Measurements from ENCODE around the gene ONECUT1.

The ONECUT1 gene

DNA sequence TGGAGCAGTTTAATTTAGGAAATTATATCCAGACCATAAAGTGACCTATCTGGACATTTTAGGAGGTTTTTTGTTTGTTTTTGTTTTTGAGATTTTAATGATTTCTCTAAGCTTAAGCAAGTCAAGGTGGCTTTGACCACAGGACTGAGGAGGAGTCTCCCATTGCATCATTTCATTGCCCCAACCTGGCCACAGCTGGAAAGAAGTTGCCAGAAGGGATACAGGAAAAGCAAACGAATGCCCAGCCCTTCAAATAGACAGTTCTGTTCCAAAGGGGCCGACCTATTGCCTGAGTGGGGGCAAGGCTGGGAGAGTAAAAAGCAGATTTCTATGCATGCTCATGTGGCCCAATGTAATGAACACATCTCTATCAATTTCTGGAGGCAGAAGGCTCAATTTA is 12.0 kb upstream of the ONECUT1 start:
- POLR2A ChIA-PET (ENCODE audit: low non-redundant PET): no interaction called here
- DNase-seq (ENCODE audit: low spot score): no peak
- TF ChIP-seq, protein P1, sequence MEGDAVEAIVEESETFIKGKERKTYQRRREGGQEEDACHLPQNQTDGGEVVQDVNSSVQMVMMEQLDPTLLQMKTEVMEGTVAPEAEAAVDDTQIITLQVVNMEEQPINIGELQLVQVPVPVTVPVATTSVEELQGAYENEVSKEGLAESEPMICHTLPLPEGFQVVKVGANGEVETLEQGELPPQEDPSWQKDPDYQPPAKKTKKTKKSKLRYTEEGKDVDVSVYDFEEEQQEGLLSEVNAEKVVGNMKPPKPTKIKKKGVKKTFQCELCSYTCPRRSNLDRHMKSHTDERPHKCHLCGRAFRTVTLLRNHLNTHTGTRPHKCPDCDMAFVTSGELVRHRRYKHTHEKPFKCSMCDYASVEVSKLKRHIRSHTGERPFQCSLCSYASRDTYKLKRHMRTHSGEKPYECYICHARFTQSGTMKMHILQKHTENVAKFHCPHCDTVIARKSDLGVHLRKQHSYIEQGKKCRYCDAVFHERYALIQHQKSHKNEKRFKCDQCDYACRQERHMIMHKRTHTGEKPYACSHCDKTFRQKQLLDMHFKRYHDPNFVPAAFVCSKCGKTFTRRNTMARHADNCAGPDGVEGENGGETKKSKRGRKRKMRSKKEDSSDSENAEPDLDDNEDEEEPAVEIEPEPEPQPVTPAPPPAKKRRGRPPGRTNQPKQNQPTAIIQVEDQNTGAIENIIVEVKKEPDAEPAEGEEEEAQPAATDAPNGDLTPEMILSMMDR (conservative IDR thresholded peaks at IDR 0.05; ENCODE audit: low read depth): no peak
- no peak overlapping the region for H3K27ac ChIP-seq
- CTCF ChIA-PET: no interaction called here

DNA sequence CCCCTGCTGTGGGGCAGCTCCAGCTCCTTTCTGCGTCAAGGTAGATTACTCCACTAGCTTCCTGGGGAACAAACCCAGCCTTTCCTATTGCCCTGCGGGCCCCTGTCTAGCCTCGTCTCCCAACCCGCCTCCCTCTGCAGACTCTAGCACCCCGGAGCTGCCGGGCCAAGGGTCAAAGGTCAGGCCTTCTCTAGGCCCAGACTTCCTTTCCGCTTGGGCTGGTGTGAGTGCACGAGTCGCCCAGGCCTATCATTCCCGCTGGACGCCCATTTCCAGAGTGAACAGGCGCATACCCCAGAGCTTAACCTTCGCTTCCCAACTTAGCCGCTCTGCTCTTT is 11.6 kb upstream of the ONECUT1 start:
- ChIA-PET POLR2A (ENCODE audit: low non-redundant PET) (no interaction called here), CTCF (no interaction called here)
- no peak for DNase-seq (ENCODE audit: low spot score)
- no peak overlapping the region for H3K27ac ChIP-seq
- TF ChIP-seq, protein P1 (conservative IDR thresholded peaks at IDR 0.05; ENCODE audit: low read depth): no peak

DNA sequence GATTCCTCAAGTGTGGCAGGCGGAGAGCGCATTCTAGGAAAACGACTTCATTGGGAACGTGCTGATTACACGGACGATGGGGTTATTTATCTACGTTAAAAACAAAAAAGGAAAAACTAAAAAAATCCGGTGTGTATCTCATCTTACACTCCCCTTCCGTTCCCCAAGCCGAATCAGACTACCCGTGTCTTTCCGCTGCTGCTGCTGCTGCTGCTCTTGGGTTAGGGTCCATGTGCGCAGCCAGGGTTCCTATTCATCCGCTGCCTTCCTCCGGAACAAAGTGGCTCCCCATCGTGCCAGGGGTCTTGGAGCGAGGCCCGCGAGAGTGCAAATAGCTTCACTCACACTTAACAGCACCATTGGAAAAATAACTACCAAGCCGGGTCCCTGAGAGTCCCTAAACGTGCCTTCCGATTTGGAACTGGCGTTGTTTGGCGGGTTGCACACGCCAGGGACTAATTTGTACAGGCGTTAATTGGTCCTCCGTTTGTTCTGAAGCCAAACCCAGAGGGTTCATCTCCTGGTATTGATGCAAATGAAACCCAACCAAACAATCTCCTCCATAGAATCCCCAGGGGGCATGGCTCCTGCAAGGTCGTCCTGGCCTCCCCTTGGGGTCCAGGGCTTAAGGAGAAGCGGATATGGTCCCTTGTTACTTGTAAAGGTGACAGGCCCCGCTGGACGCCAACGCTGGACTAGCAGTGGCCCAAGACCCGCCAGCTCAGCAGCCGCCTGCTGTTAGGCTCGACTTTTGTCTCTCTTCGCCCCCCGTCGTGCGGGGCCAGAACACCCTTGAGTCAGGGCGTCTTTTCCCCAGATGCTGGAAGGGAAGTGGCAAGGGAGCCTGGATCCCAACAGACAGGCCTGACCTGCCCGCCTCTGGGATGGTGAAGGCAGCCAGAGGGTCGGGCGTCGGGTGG is 11.0 kb upstream of the ONECUT1 start:
- no peak overlapping the region for H3K27ac ChIP-seq
- POLR2A ChIA-PET (ENCODE audit: low non-redundant PET): no interaction called here
- TF ChIP-seq, protein P1 (conservative IDR thresholded peaks at IDR 0.05; ENCODE audit: low read depth): no peak
- no peak for DNase-seq (ENCODE audit: low spot score)
- CTCF ChIA-PET: no interaction called here

DNA sequence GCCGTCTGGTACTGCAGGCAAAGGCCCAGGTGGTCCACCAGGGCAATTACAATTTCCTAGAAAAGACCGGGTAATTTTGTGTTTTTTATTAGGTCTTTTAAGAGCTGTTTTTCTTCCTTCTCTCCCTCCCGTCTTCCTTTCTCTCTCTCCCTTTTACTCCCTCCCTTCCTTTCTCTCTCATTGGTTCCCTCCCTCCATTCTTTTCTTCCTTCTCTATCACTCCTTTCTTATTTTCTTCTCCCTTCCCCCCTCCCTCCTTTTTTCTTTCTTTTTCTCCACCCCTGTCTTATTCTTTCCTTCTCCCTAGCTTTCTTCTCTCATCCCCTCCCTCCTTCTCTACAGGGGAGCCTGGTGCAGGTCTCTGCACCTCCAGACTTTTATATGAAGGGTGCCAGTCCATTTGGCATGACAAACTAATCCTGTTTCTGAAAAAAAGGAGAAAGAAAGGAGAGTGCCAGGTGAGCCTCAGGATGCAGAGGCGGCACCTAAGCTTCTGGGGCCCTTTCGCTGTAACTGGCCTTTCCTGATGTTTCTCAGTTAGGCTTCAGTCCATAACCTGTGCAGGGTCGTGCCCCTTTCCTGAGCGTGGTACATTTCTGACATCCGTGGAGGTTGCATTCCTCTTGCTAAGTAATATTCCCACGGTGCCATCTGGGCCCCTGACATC is 9.1 kb upstream of the ONECUT1 start:
- no peak for DNase-seq (ENCODE audit: low spot score)
- TF ChIP-seq, protein P1 (conservative IDR thresholded peaks at IDR 0.05; ENCODE audit: low read depth): no peak
- H3K27ac ChIP-seq: no peak overlapping the region
- CTCF ChIA-PET: interaction anchor here (0.7 kb wide), 2 partner anchors 13 to 352 kb away, joined by 3 to 4 read pairs; no protein-coding TSS in a partner anchor
- POLR2A ChIA-PET (ENCODE audit: low non-redundant PET): no interaction called here

DNA sequence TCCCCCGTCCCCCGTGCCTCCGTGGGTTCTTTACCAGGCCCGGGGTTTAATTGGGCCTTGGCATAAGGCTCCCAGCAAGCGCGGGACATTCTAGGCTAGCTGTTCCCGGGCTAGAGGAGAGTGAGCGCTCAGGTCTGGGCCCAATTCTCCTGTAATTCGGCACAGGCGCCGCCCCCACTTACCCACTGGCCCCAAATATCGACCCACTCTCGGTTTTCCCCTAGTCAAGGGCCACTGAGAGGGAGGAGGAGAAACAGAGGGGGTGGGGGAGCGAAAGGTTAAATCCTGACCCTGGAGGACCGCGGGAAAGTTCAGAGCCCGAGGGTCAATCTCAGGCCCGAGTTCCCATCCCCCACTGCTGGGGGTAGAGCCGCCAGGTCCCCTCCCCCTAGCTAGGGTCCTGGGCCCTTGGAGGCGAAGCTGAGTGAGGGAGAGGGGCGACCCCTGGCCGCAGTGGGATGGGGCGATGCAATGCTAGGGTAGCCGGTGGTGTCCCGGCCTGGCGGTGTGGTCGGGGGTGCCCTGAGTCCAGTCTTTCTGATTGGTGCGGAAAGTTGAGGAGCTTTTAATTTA is 8.5 kb upstream of the ONECUT1 start:
- no peak overlapping the region for H3K27ac ChIP-seq
- CTCF ChIA-PET: no interaction called here
- DNase-seq (ENCODE audit: low spot score): no peak
- POLR2A ChIA-PET (ENCODE audit: low non-redundant PET): no interaction called here
- TF ChIP-seq, protein P1 (conservative IDR thresholded peaks at IDR 0.05; ENCODE audit: low read depth): no peak

DNA sequence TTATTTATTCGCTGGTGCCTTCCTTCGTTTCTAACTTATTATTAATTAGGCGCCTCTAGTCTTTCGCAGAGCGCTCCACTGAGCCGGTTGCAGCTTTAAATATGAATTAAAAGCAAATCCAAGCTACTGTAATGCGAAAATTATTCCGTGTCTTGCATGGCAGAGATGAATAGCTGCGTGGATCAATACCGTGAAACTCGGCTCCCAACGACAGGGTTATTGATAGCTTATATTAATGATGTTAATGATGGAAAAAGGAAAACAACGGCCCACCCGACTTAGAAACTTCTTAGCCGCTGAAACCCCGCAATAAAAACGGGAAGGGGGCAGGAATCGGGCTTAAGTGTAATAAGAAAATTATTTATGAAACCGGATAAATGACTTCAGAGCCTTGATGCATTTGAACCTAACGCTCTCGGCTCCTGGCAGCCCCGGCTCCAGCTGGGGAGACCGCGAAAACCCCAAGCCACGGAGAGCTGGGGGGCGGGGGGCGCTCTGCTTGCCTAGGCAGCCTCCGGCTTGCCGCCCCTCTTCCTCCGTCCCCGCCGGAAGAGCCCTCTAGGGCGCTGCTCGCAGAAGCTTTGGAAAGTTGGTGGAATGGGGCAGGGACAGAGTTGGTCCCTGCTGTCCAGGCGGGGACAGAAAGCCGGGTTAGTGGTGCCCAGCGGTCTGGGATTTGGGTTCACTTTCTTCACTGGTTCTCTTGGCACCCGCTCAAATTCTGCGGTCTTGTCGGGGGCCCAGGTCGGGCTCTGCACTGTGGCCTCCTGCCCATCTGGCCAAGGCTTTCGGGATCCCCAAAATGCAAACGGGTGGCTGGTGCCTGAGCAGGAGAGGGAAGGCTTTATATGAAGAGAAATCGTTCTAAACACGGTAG is 7.7 kb upstream of the ONECUT1 start:
- no peak for DNase-seq (ENCODE audit: low spot score)
- CTCF ChIA-PET: no interaction called here
- H3K27ac ChIP-seq: no peak overlapping the region
- TF ChIP-seq, protein P1 (conservative IDR thresholded peaks at IDR 0.05; ENCODE audit: low read depth): no peak
- POLR2A ChIA-PET (ENCODE audit: low non-redundant PET): no interaction called here

Measured in RWPE1 (cell line).